HepG2 (cell line): ENCODE measurements around the gene EEFSEC. TPM values are rescaled to one million over a fixed set of nuclear protein-coding genes. Genes with fewer than 3 reads are reported as not detected.

Source experiments
- ELF1 ChIP-seq: sonication (generic); formaldehyde crosslinking; IDR thresholded peaks from 2 replicates; pipeline ENCODE4 v1.4.0; 2020; ENCODE audit warnings: missing genetic modification reagents
- FOXJ3 ChIP-seq: sonication (generic); formaldehyde crosslinking; IDR thresholded peaks from 2 replicates; pipeline ENCODE4 v1.4.0; 2020; ENCODE audit warnings: missing genetic modification reagents, mild to moderate bottlenecking, borderline replicate concordance
- GABPB1 ChIP-seq: IDR thresholded peaks from 2 replicates; pipeline ENCODE4 v1.6.1; 2016; ENCODE audit warnings: mild to moderate bottlenecking, missing genetic modification reagents, moderate library complexity, missing compliant biosample characterization
- HDAC2 ChIP-seq: sonication (generic); formaldehyde crosslinking; IDR thresholded peaks from 2 replicates; pipeline ENCODE4 v1.4.0; 2020; ENCODE audit warnings: missing genetic modification reagents
- KAT7 ChIP-seq: IDR thresholded peaks from 2 replicates; pipeline ENCODE4 v1.6.1; 2018; ENCODE audit warnings: borderline replicate concordance, missing compliant biosample characterization
- KDM5A ChIP-seq: fragments of 200-600 bp; sonication (generic); IDR thresholded peaks from 2 replicates; pipeline ENCODE4 v1.7.0; 2018; ENCODE audit warnings: antibody characterized with exemption, mild to moderate bottlenecking, low read length, borderline replicate concordance
- KLF12 ChIP-seq: sonication (generic); formaldehyde crosslinking; IDR thresholded peaks from 2 replicates; pipeline ENCODE4 v1.4.0; 2020; ENCODE audit warnings: missing genetic modification reagents, borderline replicate concordance
- KLF6 ChIP-seq: IDR thresholded peaks from 2 replicates; pipeline ENCODE4 v1.8.0; 2016; ENCODE audit warnings: missing biosample characterization, missing genetic modification reagents
- NCOR1 ChIP-seq: fragments of 200-600 bp; sonication (generic); IDR thresholded peaks from 2 replicates; pipeline ENCODE4 v1.7.0; 2017; ENCODE audit warnings: antibody characterized with exemption, low read length, borderline replicate concordance
- SATB2 ChIP-seq: sonication (generic); formaldehyde crosslinking; IDR thresholded peaks from 2 replicates; pipeline ENCODE4 v1.5.0; 2020; ENCODE audit warnings: missing genetic modification reagents
- SIN3B ChIP-seq: fragments of 150-350 bp; IDR thresholded peaks from 2 replicates; pipeline ENCODE4 v1.6.1; 2014; ENCODE audit warnings: low read length
- SMAD3 ChIP-seq: sonication (generic); formaldehyde crosslinking; IDR thresholded peaks from 2 replicates; pipeline ENCODE4 v1.4.0; 2020; ENCODE audit warnings: missing genetic modification reagents
- SRSF1 ChIP-seq: fragments of 200-400 bp; formaldehyde crosslinking; optimal IDR thresholded peaks from 2 replicates; pipeline ENCODE3; 2017; ENCODE audit warnings: mild to moderate bottlenecking, low read depth, low read length, moderate library complexity
- STAT5B ChIP-seq: sonication (generic); formaldehyde crosslinking; IDR thresholded peaks from 2 replicates; pipeline ENCODE4 v1.4.0; 2020; ENCODE audit warnings: missing genetic modification reagents
- YEATS2 ChIP-seq: sonication (generic); formaldehyde crosslinking; IDR thresholded peaks from 2 replicates; pipeline ENCODE4 v1.4.0; 2020; ENCODE audit warnings: missing genetic modification reagents, borderline replicate concordance
- ZBTB38 ChIP-seq: sonication (generic); formaldehyde crosslinking; IDR thresholded peaks from 2 replicates; pipeline ENCODE4 v1.5.1; 2020; ENCODE audit warnings: mild to moderate bottlenecking, missing genetic modification reagents
- ZEB1 ChIP-seq: IDR thresholded peaks from 2 replicates; pipeline ENCODE4 v1.6.1; 2012; ENCODE audit warnings: mild to moderate bottlenecking, low read depth, inconsistent platforms; ENCODE audit not compliant: insufficient replicate concordance
- ZHX1 ChIP-seq: sonication (generic); formaldehyde crosslinking; IDR thresholded peaks from 2 replicates; pipeline ENCODE4 v1.8.1; 2022; ENCODE audit warnings: low read depth, mild to moderate bottlenecking, missing genetic modification reagents
- ZNF232 ChIP-seq: sonication (generic); formaldehyde crosslinking; IDR thresholded peaks from 2 replicates; pipeline ENCODE4 v1.4.0; 2020; ENCODE audit warnings: missing genetic modification reagents, borderline replicate concordance
- ZNF24 ChIP-seq: fragments of 450-650 bp; IDR thresholded peaks from 2 replicates; pipeline ENCODE4 v1.6.1; 2017; ENCODE audit warnings: antibody characterized with exemption, mild to moderate bottlenecking
- ZNF253 ChIP-seq: sonication (generic); formaldehyde crosslinking; IDR thresholded peaks from 2 replicates; pipeline ENCODE4 v1.8.0; 2022; ENCODE audit warnings: mild to moderate bottlenecking, missing genetic modification reagents, borderline replicate concordance
- ZNF337 ChIP-seq: sonication (generic); formaldehyde crosslinking; IDR thresholded peaks from 2 replicates; pipeline ENCODE4 v1.5.1; 2020; ENCODE audit warnings: missing genetic modification reagents, low read depth, mild to moderate bottlenecking, borderline replicate concordance
- ZNF530 ChIP-seq: sonication (generic); formaldehyde crosslinking; IDR thresholded peaks from 2 replicates; pipeline ENCODE4 v1.5.0; 2020; ENCODE audit warnings: low read depth, mild to moderate bottlenecking, missing genetic modification reagents
- ZNF597 ChIP-seq: sonication (generic); formaldehyde crosslinking; IDR thresholded peaks from 2 replicates; pipeline ENCODE4 v1.5.0; 2020; ENCODE audit warnings: missing genetic modification reagents
- ZNF660 ChIP-seq: sonication (generic); formaldehyde crosslinking; IDR thresholded peaks from 2 replicates; pipeline ENCODE4 v1.5.1; 2020; ENCODE audit warnings: mild to moderate bottlenecking, low read depth, missing genetic modification reagents, borderline replicate concordance
- ZNF775 ChIP-seq: sonication (generic); formaldehyde crosslinking; IDR thresholded peaks from 2 replicates; pipeline ENCODE4 v1.4.0; 2020; ENCODE audit warnings: missing genetic modification reagents, mild to moderate bottlenecking, moderate library complexity, borderline replicate concordance
- polyA plus RNA-seq, 8 experiments: library from polyadenylated mRNA; depleted of rRNA in 3 of 8; stranded (reverse) in 7 of 8; unstranded in 1 of 8; fragments of >200 nt; fragmentation: Illumina TruSeq in 4 of 8; extraction: Trizol in 4 of 8; gene quantifications; 2 replicates each; pipeline versions ENCODE4 v1.2.1 to v1.2.3, GENCODE V29; 2011 to 2016; ENCODE audit warnings: low read depth in 4 of 8, missing spikeins in 1 of 8, mixed read lengths in 1 of 8; ENCODE audit not compliant: insufficient read depth in 1 of 8
- total RNA-seq, 5 experiments: library from RNA; depleted of rRNA; stranded (reverse); fragments of >200 nt; fragmentation: Illumina TruSeq; extraction: Trizol; gene quantifications; 2 replicates each; pipeline ENCODE4 v1.2.3, GENCODE V29; 2016; ENCODE audit warnings: low read depth in 1 of 5
- TF ChIP-seq, protein P1 (sequence below): IDR thresholded peaks from 2 replicates; pipeline ENCODE4 v1.6.1; 2016; ENCODE audit warnings: missing biosample characterization, missing genetic modification reagents, low read depth

EEFSEC gene
- total and polyA plus RNA-seq, 2 of the 13 experiments (the other 11 are each of a cell fraction or from before 2014, with no cell fraction given), result 6.4 to 24.2 TPM

- no peak for TF ChIP-seq SIN3B
- peak; percentile 42; the same call in 1 of the 2 replicates for TF ChIP-seq NCOR1
- no peak for TF ChIP-seq KDM5A
- no peak for TF ChIP-seq ZEB1
- peak; percentile 37; the same call in 1 of the 2 replicates for TF ChIP-seq FOXJ3 (CRISPR knock-in tag)
- 0 out of 2 replicates have a peak, but pooled peaks have one; percentile 46 for TF ChIP-seq ZNF232
- no peak for TF ChIP-seq ZHX1 (CRISPR knock-in tag)
- TF ChIP-seq GABPB1 (CRISPR knock-in tag), result no peak
- no peak for TF ChIP-seq KLF12
- no peak for TF ChIP-seq STAT5B
- TF ChIP-seq ZNF597 (CRISPR knock-in tag), result no peak
- TF ChIP-seq, protein P1, sequence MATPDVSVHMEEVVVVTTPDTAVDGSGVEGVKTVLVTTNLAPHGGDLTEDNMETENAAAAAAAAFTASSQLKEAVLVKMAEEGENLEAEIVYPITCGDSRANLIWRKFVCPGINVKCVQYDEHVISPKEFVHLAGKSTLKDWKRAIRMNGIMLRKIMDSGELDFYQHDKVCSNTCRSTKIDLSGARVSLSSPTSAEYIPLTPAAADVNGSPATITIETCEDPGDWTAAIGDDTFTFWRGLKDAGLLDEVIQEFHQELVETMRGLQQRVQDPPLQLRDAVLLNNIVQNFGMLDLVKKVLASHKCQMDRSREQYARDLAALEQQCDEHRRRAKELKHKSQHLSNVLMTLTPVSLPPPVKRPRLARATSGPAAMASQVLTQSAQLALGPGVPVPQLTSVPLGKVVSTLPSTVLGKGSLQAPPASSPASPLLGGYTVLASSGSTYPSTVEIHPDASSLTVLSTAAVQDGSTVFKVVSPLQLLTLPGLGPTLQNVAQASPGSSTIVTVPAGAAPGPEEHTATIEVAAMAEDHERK (CRISPR knock-in tag), result no peak
- peak; percentile 41; the same call in 1 of the 2 replicates for TF ChIP-seq ZBTB38 (CRISPR knock-in tag)
- TF ChIP-seq ZNF660 (CRISPR knock-in tag), result no peak
- TF ChIP-seq ZNF24, result no peak
- TF ChIP-seq SRSF1, result no peak
- TF ChIP-seq ZNF253 (CRISPR knock-in tag), result no peak
- no peak for TF ChIP-seq ELF1 (CRISPR knock-in tag)
- no peak for TF ChIP-seq ZNF775
- no peak for TF ChIP-seq SATB2 (CRISPR knock-in tag)
- TF ChIP-seq ZNF337 (CRISPR knock-in tag), result no peak
- no peak for TF ChIP-seq ZNF530
- TF ChIP-seq SMAD3 (CRISPR knock-in tag), result no peak
- TF ChIP-seq HDAC2 (CRISPR knock-in tag), result peak; percentile 80
- no peak for TF ChIP-seq KAT7
- TF ChIP-seq KLF6, result no peak
- no peak for TF ChIP-seq YEATS2 (CRISPR knock-in tag)
Observed at GRCh38 chr3:128353991-128354687, 200.9 kb downstream of the EEFSEC start (continued).
